DMS114 treated with DMSO at 0.1 percent for 48 hours (cell line): ENCODE results near the gene CAPN15.
"Not testable (repeated sequence)": the region's sequence is repeated elsewhere in the genome, so short reads cannot be mapped to it uniquely, and the experiment has no call there.

ENCODE experiments used
- DNase-seq: peaks from one replicate; lab custom pipeline; 2025; ENCODE audit not compliant: unreplicated experiment; lab: John Stamatoyannopoulos, UW

CAPN15 gene

GRCh38 chr16:589658-590187 lies 62.2 kb downstream of the CAPN15 start, which contains the start of gene RAB40C:
Gene RAB40C, plus strand, starts transcription at chr16:590066. Its CDS starts 226 bp downstream, at chr16:590292.
- DNase-seq = peak; percentile 89

- no peak for DNase-seq
These were observed 62.8 kb downstream of the CAPN15 start for GRCh38 chr16:590188-590814.

GRCh38 chr16:590815-591200 lies 63.3 kb downstream of the CAPN15 start:
- no peak for DNase-seq

GRCh38 chr16:591231-591630 lies 63.7 kb downstream of the CAPN15 start:
- DNase-seq = no peak

- no peak for DNase-seq
These were observed 64.5 kb downstream of the CAPN15 start for GRCh38 chr16:591892-592517.

GRCh38 chr16:592518-593306 lies 65.2 kb downstream of the CAPN15 start:
- no peak for DNase-seq

GRCh38 chr16:593406-593805 lies 65.9 kb downstream of the CAPN15 start:
- no peak for DNase-seq

- no peak for DNase-seq
These were observed 66.3 kb downstream of the CAPN15 start for GRCh38 chr16:593807-594206.

- DNase-seq = no peak
These were observed 67.6 kb downstream of the CAPN15 start for GRCh38 chr16:595094-595528.

- no peak for DNase-seq
These were observed 68.6 kb downstream of the CAPN15 start for GRCh38 chr16:595942-596735.

- DNase-seq = no peak
These were observed 69.2 kb downstream of the CAPN15 start for GRCh38 chr16:596736-597060.

GRCh38 chr16:597655-598054 lies 70.1 kb downstream of the CAPN15 start:
- not testable (repeated sequence) for DNase-seq

- no peak for DNase-seq
These were observed 71.6 kb downstream of the CAPN15 start for GRCh38 chr16:598823-599739.

- DNase-seq = no peak
These were observed 73.3 kb downstream of the CAPN15 start for GRCh38 chr16:600781-601180.

- DNase-seq = no peak
These were observed 76.4 kb downstream of the CAPN15 start for GRCh38 chr16:603933-604332.
